Activated CD8-positive, alpha-beta memory T cell treated with anti-CD3 and anti-CD28 coated beads, Interleukin-2, amount 50 U/mL, for 24 hours (primary cell): ENCODE data around the gene MAP3K5.

Experiments
- DNase-seq: peaks from one replicate; pipeline ENCODE4 v3.0.0-alpha.2; 2020; ENCODE audit errors: extremely low read depth

MAP3K5 gene

DNA sequence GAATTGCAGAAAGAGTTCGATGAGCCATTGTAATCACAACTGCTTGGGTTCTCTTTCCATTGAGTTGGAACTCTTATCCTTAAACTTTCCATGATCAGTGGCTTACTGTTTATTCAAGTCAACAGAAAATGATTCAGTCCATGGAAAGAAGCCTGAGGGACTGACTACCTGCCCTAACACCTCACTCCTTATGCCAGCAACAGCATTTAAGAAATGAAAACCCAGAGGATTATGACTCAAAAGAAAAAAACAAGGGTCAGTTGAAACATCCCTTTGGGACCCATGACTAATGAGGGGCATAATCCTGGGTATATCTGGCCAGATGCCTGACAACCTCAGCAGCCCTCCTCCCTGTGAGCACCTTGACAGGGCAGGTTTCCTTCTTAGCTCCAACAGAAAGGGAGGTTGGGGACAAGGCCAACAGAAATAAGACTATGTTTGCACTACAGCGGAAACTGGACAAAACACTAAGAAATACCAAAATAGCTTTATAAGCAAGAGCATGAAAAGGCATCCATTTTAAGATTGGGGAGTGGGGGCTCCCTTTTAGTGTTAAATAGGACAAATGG is 106.7 kb downstream of the MAP3K5 start:
- DNase-seq, result no peak

DNA sequence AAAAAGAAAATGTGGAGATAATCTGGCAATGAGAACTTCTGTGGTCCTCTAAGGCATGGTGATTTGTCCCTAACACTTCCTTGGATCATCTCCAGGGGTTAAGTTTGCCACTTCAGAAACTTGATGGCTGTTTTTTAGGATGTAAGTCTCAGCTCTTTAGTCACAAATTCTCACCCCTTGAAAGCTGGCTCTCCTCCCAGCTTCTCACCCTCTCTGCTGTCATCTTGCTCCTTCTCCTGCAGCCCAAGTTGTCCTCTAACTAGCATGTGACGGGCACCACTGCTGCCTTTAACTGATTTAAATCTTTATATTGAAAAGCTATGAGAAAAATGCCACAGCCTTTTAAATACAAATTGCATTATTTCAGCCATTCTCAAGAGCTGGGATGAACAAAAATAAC is 107.8 kb downstream of the MAP3K5 start:
- DNase-seq, result no peak

DNA sequence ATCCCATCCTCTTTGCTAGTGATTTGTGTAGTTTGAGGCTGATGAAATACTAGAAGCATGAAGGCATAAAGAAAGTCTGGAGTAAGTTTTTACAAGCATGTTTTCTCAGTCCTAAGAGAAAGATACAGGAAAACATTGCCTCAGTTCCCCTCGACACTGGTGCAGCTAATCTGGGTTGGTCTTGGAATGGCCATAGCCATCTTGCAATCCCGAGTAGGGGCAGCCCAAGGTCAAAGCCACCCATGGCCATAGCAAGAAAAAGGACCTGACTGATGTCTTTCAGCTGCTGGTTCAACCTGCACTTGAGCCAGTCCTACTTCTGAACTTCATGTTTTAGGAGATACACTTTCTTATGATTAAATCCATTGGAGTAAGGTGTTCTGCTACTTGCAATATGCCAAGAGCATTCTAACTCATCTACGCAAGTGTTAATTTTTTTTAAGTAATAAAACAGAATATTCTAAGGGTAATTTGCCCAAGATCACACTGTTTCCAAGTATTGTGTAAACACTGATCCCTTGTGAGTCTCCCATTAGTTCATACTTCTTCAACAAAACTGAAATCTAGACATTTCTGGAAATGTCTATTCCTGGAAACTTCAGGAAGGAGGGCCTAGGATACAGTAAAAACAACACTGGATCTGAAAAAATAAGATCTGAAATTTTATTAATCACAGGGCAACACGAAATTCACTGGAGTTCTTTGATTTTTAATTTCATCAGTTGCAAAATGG is 108.9 kb downstream of the MAP3K5 start:
- no peak for DNase-seq

DNA sequence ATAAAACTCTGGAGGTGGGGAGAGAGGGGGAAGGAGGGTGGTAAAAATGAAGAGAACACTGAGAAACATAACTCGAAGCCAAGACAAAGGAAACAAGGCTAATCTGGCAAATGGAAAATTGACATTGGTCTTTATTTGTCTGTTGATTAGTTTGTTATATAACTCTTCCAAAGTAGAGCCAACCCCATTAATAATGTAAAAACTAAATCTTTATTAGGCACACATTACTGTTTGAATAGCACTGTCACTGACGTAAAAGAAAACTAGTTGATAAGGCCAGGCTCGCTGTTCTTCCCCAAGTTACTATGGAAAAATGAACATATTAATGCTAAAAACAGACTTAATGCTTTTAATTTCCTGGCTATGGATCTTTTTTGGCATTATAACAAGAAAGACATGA is 110.0 kb downstream of the MAP3K5 start:
- no peak for DNase-seq

DNA sequence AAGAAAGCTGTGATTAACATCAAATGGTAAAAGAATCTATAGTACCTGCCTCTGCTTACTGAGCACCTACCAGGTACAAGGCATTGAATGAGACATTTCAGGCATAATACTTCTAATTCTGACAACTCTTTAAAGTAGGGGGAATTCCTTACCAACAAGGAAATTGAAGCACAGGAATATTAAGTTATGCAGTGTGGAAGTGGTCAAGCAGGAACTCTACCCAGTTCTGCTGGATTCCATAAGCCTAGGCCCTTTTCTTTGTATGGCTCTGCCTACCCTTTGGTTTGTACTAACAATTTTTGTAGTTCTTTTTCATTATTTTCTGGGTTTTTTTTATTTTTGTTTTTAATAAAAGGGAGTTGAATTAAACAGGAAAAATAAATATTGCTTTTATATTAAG is 114.5 kb downstream of the MAP3K5 start:
- no peak for DNase-seq

DNA sequence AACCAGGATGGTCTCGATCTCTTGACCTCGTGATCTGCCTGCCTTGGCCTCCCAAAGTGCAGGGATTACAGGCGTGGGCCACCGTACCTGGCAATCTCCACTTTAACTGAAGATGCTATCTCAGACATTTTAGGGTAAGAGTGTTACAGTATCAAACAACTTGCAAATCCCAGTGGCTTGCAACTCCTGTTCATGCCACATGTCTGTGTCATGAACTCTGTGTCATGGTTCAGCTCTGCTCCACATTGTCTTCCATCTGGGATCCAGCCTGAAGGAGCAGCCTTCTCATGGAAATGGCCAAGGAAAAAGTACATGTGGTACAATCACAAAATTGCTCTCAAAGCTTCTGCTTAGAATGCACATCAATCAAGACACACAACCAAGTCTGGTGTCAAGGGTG is 114.9 kb downstream of the MAP3K5 start:
- no peak for DNase-seq

DNA sequence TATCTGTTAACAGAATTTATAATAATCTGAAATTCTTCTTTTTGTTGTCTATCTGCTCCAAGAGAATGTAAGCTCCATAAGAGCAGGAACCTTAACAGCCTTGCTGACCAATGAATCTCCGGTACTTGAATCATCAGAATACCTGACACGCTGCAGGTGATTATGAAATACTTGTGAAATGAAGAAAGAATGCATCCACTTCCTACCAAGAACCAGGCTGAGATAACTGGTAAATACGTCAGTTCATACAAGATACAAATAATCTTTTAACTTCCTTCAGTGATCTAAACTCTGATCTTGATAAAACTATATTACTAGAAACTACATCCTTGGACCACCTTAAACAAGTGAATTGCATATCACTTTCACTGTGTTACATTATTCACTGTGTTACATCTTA is 116.2 kb downstream of the MAP3K5 start:
- no peak for DNase-seq

DNA sequence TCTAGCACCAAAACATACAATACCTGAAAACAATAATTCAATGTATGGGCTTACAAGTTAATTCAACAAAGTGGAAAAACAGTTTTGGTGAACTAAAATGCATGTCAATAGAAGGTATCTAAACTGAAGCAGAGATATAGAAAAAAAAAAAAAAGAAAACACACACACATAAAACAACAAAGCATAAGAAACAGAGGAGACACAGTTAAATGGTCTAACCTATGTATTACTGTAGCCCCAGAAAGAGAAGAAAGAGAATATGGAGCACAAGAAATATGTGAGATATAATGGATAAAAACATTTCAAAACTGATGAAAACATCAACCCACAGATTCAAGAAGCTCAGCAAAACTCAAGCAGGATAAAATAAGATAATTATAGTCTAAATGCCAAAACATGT is 118.7 kb downstream of the MAP3K5 start:
- DNase-seq, result no peak

DNA sequence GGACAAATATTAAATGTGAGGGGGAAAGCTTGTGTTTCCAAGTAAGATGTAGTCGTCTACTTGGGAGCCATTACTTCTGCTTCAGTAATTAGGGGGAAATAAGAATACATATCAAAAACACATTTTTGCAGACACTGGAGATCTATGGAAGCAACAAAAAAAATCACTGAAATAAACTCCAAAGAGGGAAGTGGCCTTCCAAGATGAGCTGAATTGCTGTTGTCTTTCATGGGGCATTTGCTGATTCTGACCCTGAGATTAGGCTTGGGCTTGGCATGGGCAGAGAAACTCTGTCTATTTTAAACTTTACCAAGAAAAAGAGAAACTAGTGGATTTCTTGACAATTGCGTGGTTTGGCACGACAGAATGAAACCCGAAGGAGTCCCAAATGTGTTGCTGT is 120.1 kb downstream of the MAP3K5 start:
- no peak for DNase-seq

DNA sequence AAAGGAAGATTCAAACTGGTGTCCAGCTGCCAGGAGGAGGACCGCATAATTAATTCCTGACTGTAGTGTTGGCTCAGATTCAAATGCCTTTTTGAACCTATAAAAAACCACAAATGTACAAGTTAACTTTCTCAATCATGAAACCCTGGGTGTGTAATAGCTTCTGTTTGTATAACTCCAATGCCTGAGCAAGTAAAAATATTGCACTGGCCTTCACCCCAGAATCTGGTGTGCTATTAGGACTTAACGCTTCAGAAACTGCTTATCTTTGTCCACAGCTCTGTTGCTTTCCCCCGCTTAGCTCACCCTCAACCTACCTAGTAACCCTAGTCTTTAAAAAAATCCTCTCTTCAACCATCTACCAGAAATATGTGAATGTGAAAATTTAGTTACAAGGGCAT is 123.0 kb downstream of the MAP3K5 start:
- no peak for DNase-seq

DNA sequence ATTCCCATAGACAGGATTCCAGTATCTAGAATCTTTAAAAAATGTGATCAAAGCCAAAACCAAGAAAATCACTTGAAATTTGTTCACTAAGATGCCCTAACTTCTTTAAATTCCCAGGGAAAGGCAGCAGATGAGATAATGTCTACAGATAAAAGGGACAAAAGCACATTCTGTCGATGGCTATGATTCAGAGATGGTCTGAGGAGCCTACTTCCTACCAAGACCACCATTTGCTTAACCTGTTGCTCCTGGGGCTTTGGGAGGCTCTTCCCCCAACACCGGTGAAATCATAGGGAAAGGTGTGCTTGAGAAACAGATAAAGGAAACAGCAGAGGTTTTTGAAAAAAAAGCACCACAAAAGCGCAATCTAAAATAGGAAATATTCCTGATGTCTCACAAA is 123.7 kb downstream of the MAP3K5 start:
- DNase-seq, result no peak

DNA sequence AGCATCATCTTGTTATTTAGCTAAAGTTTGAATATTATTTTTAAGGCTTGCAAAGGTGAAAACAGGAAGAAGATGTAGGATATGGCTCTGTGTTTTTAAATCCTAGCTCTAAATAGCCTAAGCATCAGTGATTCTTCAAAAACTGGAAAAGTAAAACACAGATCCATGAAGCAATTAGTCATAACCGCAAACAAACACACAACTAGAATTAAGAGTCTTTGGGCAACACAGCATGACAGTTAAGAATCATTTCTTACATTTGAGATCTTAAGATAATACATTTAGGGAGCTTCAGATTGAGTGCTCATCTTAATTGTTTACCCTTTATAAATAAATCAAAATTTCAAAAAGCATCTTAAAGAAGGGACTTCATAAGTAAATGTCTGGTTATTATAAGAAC is 126.2 kb downstream of the MAP3K5 start:
- no peak for DNase-seq

DNA sequence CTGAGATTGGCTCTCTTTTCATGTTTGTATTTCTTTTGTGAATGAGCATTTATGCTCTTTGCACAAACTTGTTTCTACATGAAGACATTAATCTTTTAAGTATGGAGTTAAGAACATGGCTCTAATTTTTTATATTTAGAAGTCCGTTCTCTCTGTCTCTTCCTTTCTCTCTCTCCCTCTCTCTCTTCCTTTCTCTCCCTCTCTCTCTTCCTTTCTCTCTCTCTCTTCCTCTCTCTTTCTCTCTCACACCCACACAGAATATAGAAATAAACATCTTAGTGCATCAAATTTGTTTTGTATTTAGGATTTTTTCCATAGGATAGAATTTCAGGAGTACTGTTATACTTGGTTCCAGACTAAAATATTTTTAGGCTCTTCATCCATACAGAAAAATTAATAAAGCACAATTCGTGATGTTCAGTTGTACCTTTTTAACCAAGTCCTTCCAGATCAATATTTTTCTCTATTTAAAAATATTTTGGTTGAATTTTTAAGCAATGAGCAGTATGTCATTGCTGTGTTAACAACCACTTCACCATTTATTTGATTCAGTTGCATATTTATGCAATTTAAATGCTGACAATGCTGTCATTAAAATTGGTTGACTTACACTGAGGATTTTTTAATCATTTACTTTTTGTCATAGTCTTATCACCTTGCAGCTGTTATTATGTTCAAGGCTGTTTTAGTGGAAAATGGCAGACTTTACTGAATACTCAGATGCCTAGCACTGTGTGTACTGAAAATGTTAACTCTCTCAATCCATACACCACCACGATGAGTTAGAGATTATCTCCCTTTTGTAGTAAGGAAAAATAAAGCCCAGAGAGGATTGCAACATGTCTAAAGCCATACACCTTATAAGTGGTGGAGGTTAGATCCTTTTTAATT is 129.7 kb downstream of the MAP3K5 start:
- DNase-seq, result no peak

DNA sequence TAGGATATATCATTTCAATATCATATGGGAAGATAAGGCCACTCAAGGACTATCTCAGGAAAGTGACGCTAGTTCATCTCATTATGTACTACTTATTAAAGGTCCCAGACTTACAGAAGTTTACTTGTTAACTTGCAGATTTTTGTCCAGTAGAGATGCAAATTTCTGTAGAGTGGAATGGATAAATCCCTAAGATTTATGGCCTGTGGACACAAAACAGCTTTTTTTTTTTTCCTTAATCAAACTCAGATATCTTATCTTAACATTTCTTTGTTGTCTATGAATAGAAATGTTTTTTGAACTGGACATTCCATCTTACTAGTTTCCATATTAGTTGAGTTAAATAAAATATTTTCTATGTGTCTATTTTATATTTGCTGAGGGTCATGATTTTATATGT is 131.6 kb downstream of the MAP3K5 start:
- DNase-seq, result no peak

DNA sequence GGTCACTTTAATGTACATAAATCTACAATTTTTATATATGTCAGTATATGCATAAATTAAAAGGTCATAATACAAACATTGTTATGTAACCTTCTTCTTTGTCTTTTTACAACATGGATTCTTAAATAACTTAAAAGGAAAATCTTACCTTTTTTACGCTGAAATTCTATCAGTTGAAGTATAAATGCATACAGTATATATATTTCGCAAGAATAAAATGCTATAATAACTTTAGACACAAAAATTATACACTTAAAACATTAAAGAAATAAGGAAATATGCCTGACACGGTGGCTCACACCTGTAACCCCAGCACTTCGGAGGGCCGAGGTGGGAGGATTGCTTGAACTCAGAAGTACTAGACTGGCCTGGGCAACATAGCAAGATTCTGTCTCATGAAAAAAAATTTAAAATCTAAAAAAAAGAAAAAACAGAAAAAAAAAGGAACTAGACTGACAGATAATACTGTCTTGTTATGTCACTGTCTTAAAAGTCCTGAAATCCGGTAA is 132.2 kb downstream of the MAP3K5 start:
- no peak for DNase-seq

DNA sequence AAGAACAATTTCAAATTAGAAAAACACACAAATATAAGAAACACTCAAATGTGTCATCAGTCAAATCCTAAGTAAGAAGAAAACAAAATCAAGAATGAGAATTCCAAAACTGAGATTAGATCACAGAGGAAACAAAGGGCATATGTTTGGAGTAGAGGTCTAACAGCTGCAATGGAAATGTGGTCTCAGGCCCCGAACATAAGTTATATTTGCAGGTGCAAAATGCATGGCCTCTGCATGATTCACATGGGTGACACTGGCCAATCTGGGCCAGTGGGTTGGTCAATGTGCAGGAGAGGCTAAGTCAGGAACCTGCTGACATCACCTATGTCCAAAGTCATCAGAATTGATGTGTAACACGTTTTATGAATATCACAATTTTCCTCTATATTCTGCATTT is 133.6 kb downstream of the MAP3K5 start:
- DNase-seq, result no peak

DNA sequence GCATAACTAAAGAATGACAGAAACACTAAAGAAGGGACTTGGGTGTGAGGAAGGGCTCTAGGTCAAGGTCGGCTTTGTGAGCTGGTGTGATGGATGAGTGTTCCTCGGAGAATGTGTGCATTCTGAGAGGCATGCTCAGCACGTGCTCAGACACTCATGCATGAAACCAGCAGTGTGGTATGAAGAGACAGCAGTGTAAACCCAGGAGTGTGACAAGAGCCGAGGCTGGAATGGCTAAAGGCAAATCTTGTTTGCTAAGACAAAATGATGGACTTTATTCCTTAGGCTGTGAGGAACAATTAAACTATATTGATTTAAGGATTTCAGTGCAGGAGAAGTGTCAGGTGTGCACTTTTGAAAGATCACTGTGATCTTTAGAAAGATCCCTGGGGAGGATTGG is 134.6 kb downstream of the MAP3K5 start:
- no peak for DNase-seq

DNA sequence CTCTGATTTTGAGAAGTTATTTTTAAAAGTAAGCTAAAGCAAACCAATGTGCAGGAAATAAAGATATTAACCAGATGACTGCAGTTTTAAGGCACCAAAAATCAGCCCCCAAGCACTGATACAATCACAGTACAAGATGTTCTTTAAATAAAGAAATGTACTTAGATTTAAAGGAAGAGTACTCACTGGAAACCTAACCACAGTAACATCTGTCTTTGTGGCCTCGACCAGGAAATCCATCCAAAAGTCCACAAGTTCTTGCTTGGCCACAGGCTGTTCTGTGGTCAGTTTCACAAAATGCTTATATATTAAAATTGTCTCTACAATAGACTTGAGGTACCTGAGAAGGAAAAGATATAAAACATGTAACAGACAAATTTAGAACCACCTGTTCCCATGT is 136.2 kb downstream of the MAP3K5 start:
- DNase-seq, result no peak

DNA sequence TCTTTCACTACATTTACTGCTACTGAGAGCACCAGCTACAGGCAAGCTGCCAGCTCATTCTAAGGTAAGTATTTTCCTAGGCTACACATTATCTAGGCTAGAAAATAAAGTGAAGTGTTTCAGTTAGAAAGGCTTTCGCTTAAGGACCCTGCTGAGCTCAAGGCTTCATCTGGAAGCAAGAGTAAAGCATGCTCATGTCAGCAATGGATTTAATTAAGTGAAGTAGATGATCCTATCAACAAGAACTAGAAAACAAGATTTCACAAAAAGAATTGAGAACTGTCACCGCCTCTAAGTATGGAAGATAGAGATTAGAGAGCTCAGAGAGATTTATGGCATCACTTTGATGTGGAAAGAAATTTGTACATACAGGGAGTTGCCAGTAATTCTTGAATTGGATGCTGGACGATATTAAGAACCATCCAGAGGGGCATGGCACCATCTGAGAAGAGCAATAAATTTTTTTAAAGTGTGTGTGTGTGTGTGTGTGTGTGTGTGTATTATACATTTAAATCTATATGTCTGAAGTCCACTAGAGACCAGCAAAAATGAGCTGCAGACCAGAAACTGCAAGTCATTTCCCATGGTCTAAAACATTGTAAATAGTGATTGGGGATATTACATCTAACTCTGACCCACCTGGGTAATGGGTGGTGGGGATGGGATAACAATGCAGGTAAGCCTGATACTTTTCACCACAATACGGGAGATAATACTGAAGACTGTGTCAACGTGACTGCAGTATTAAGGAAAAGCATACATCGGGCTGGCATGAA is 136.8 kb downstream of the MAP3K5 start:
- DNase-seq, result no peak

DNA sequence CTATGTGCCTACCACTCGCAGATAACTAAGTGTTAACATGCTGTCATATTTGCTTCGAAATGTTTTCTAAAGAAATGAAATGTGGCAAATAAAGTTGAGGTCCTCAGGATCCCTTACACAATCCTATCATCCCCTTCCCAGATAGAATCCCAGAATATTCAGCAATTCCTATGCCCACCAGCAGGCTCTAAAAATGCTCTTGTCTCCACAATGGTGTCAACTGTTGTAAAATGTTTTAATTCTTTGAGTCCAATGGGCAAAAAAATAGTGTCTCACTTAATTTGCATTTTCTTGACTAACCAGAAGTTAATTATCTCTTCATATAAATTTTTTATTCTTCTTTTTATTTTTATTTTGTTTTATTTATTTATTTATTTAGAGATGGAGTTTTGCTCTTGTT is 138.2 kb downstream of the MAP3K5 start:
- no peak for DNase-seq

DNA sequence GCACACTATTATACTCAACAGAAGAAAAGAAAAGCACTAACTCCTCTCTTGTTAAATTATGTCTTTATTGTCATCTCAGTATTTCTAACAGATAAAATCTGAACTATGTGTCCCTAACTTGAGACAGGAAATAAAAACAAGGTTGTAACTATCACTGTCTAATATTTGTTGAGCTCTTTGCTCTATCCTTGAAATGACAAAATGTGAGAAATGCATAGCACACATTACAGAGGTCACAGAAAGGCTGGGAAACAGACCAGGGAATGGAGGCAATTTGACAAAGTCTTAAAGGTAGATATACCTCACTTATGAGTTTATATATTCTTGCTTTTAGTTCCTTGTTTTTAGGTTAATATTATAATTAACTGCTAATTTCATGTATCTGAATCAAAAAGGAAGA is 139.6 kb downstream of the MAP3K5 start:
- no peak for DNase-seq

DNA sequence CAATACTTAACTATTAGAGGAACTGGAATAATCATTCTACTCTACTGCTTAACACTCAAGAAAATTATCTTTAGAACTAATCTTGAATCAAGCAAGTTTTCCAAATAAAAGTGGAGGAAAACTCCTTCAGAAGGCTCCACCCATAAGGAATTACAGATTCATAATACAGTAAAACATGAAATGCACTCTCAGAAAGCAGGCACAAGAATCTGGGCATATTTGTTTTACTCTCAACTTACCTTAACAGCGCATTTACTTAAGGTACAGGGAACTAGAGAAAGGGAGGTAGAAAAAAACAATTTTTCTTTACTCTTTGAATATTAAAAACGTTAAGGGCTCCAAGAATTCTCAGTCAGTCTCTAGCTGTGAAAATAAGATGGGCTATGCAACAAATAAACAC is 140.3 kb downstream of the MAP3K5 start:
- no peak for DNase-seq
